Type B pancreatic cell (in vitro differentiated cells): ENCODE results near the gene MAML2. TPM values are rescaled to one million over a fixed set of nuclear protein-coding genes. Genes with fewer than 3 reads are reported as not detected.

Experiments used
- DNase-seq: peaks from one replicate; pipeline ENCODE4 v3.0.0; 2021; ENCODE audit warnings: mixed read lengths; ENCODE audit not compliant: unreplicated experiment; ENCODE audit errors: extremely low spot score
- H3K27ac Mint-ChIP-seq: 2 replicates; pipeline ENCODE4 v1.8.0; 2021; ENCODE audit warnings: mild to moderate bottlenecking, mixed read lengths
- H3K27me3 Mint-ChIP-seq: 2 replicates; pipeline ENCODE4 v1.8.0; 2021; ENCODE audit warnings: mixed read lengths
- H3K36me3 Mint-ChIP-seq: 2 replicates; pipeline ENCODE4 v1.8.0; 2021; ENCODE audit warnings: mixed read lengths
- H3K4me1 Mint-ChIP-seq: one replicate; pipeline ENCODE4 v1.8.0; 2021; ENCODE audit warnings: mixed read lengths; ENCODE audit not compliant: unreplicated experiment
- H3K4me3 Mint-ChIP-seq: 2 replicates; pipeline ENCODE4 v1.8.0; 2021; ENCODE audit warnings: mild to moderate bottlenecking, mixed read lengths
- H3K9me3 Mint-ChIP-seq: 2 replicates; pipeline ENCODE4 v1.8.0; 2021; ENCODE audit warnings: mixed read lengths
- total RNA-seq: library from RNA; stranded (reverse); gene quantifications from 2 replicates; pipeline ENCODE4 v1.2.1, GENCODE V29; 2021; ENCODE audit warnings: low replicate concordance
- TF ChIP-seq, protein P1 (sequence below): fragments of 200-600 bp; sonication (generic); conservative IDR thresholded peaks from 2 replicates; pipeline ENCODE4 v1.5.0; 2021; ENCODE audit warnings: antibody characterized with exemption, mild to moderate bottlenecking

The MAML2 gene
- total RNA-seq, 1 donor from 2014 or later = 20.8 TPM

DNA sequence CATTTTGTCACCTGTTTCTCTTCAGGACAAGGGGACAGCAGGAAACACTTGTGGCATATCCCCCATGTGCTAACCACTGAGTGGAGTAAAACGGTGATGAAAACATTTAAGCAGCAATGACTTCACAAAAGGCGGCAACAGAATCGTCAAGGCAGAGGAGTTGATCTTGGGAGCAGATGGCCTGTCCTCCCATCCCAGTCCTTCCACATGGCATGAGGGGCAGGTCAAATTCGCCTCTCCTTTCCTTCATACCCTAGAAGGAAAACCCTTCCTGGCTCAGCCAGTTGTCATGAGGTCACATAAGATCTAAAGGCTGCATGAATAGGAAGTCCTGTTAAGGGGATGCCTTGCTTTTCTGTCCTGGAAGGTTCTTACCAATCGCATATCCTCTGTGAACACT, 169.1 kb downstream of the MAML2 start:
- H3K9me3 Mint-ChIP-seq = peaks cover 4% of the 10 kb centered on the region
- no peak for DNase-seq
- H3K27me3 Mint-ChIP-seq = no peaks in the 10 kb centered on the region
- TF ChIP-seq, protein P1, sequence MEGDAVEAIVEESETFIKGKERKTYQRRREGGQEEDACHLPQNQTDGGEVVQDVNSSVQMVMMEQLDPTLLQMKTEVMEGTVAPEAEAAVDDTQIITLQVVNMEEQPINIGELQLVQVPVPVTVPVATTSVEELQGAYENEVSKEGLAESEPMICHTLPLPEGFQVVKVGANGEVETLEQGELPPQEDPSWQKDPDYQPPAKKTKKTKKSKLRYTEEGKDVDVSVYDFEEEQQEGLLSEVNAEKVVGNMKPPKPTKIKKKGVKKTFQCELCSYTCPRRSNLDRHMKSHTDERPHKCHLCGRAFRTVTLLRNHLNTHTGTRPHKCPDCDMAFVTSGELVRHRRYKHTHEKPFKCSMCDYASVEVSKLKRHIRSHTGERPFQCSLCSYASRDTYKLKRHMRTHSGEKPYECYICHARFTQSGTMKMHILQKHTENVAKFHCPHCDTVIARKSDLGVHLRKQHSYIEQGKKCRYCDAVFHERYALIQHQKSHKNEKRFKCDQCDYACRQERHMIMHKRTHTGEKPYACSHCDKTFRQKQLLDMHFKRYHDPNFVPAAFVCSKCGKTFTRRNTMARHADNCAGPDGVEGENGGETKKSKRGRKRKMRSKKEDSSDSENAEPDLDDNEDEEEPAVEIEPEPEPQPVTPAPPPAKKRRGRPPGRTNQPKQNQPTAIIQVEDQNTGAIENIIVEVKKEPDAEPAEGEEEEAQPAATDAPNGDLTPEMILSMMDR = no peak
- no peak overlapping the region for H3K27ac Mint-ChIP-seq
- H3K36me3 Mint-ChIP-seq = peaks cover 22% of the 10 kb centered on the region
- H3K4me3 Mint-ChIP-seq = no peak overlapping the region
- H3K4me1 Mint-ChIP-seq = peaks cover 20% of the 10 kb centered on the region

DNA sequence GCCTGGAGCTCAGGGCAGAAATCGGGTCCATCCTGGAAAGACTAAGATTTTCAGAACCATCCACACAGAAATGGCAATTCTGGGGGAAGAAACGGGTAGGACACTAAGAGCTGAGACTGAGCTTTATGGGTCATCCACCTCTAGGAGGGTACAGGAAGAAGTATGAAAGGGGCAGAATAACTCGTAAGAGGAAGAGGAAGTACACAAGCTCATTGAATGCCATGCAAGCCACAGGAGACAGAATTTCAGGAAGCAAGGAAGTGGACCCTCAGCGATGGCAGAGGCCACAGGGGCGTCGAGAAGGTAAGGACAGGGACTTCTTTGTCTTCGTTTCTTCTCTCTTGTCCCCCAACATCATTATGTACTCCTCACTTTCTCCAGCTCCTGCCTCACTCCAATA, 169.6 kb downstream of the MAML2 start:
- TF ChIP-seq, protein P1 = no peak
- no peaks in the 10 kb centered on the region for H3K27me3 Mint-ChIP-seq
- peaks cover 4% of the 10 kb centered on the region for H3K9me3 Mint-ChIP-seq
- peaks cover 22% of the 10 kb centered on the region for H3K36me3 Mint-ChIP-seq
- DNase-seq = no peak
- no peak overlapping the region for H3K4me3 Mint-ChIP-seq
- peaks cover 17% of the 10 kb centered on the region for H3K4me1 Mint-ChIP-seq
- no peak overlapping the region for H3K27ac Mint-ChIP-seq

DNA sequence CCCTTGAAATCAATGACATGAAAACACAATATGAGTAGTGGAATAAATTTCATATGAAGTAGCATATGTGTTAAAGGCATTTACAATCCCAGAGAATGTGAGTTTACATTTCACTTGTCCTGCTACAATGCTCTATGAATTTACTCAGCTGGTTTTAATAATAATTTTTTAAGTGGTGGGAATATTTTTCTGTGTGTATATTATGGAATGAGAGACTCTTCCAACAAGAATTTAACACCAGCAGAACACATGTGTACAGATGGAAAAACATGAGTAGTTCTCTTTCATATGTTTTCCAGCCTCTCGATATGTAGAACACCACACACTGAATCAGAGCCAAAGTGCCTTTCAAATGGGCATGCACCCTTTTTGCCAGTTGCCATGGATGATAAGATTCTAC, 170.4 kb downstream of the MAML2 start:
- no peak for DNase-seq
- Mint-ChIP-seq H3K36me3 (peaks cover 21% of the 10 kb centered on the region), H3K9me3 (peaks cover 4% of the 10 kb centered on the region), H3K4me3 (no peak overlapping the region), H3K27ac (no peak overlapping the region), H3K27me3 (no peaks in the 10 kb centered on the region), H3K4me1 (peaks cover 15% of the 10 kb centered on the region)
- TF ChIP-seq, protein P1 = no peak

DNA sequence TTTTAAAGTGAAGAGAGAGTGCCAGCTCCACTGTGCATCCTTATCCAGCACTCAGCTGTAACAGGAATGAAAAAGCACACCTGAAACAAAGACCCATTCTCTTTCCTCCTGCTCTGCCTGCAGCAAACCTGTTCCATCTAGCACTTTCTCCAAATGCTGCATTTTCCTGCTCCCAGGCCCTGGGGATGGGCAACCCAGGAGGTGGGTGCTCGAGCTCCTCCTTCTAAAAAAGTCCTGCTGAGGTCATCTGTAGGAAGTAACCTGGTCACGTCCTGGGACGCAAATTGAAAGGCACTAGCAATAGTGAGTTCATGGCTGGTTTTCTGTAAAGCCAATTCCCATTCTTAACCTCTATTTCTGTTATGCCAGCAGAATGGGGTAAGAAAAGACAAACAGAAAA, 173.7 kb downstream of the MAML2 start:
- no peaks in the 10 kb centered on the region for H3K27me3 Mint-ChIP-seq
- peaks cover 4% of the 10 kb centered on the region for H3K9me3 Mint-ChIP-seq
- peak overlapping the region; percentile 58 for H3K27ac Mint-ChIP-seq
- peaks cover 35% of the 10 kb centered on the region for H3K4me1 Mint-ChIP-seq
- no peak for DNase-seq
- H3K36me3 Mint-ChIP-seq = peaks cover 14% of the 10 kb centered on the region
- H3K4me3 Mint-ChIP-seq = peak overlapping the region; percentile 32
- TF ChIP-seq, protein P1 = no peak

DNA sequence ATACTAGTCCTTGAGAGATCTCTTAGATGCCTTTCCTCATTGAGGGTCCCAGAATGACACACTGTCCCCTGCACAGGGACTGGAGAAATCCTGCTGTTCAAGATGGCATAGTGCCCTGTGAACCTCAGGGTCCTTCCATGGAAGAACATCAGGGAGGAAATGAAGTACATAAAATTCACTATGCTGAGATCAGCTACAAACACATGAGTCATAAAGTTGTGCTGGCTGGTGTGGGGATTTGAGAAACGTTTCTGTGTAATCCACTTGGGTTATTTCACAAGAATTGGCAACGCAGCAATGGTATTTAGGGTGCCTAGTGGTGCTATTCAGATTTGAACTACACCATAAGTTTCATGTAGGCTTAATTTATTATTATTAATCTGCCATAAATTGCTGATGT, 174.4 kb downstream of the MAML2 start:
- H3K4me1 Mint-ChIP-seq = peaks cover 36% of the 10 kb centered on the region
- peaks cover 4% of the 10 kb centered on the region for H3K9me3 Mint-ChIP-seq
- peaks cover 14% of the 10 kb centered on the region for H3K36me3 Mint-ChIP-seq
- H3K27me3 Mint-ChIP-seq = no peaks in the 10 kb centered on the region
- TF ChIP-seq, protein P1 = no peak
- H3K4me3 Mint-ChIP-seq = peak overlapping the region; percentile 14
- no peak for DNase-seq
- H3K27ac Mint-ChIP-seq = peak overlapping the region; percentile 91

DNA sequence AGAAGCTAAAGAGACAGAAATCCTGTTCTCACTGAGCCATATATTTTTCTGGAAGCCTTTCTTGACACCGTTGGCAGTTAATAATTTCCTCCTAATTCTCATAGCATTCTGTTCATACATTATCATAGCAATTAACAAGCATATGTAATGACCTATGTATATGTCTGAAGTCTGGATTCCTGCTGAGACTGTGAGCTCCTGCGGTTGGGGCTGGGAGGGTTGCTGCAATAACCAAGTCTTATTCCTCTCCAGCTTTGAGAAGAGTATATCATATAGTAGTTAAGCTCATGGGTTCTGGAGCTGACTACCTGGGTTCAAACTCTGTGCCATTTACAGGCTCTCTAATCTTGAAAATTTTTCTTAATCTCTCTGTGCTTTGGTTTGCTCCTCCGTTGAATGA, 175.2 kb downstream of the MAML2 start:
- TF ChIP-seq, protein P1 = no peak
- peak overlapping the region; percentile 38 for H3K4me3 Mint-ChIP-seq
- H3K27ac Mint-ChIP-seq = peak overlapping the region; percentile 91
- H3K9me3 Mint-ChIP-seq = peaks cover 4% of the 10 kb centered on the region
- H3K4me1 Mint-ChIP-seq = peaks cover 44% of the 10 kb centered on the region
- no peak for DNase-seq
- H3K36me3 Mint-ChIP-seq = peaks cover 15% of the 10 kb centered on the region
- no peaks in the 10 kb centered on the region for H3K27me3 Mint-ChIP-seq
